Gastrocnemius medialis (tissue), 4 donors: ENCODE measurements around the gene LHFPL4.

Experiments
- CTCF ChIP-seq, 5 experiments: fragments of 450-650 bp in 3 of 5; fragments of 200-600 bp in 2 of 5; sonication (generic) in 2 of 5; IDR thresholded peaks in 4 of 5; conservative IDR thresholded peaks in 1 of 5; 1 replicate in 4 of 5; 2 replicates in 1 of 5; pipeline ENCODE4 v1.5.1; 2016 to 2019; ENCODE audit warnings: antibody characterized with exemption in 5 of 5, mild to moderate bottlenecking in 3 of 5, moderate library complexity in 3 of 5
- POLR2A ChIP-seq, 2 donors: fragments of 450-650 bp; IDR thresholded peaks; one replicate each; pipeline ENCODE4 v1.6.1; 2017; ENCODE audit warnings: antibody characterized with exemption in 2 of 2, mild to moderate bottlenecking in 2 of 2, moderate library complexity in 2 of 2

GRCh38 chr3:9563851-9564250, 10.2 kb upstream of the LHFPL4 start:
- no peak for TF ChIP-seq CTCF (IDR thresholded peaks at IDR 0.05 in 4 of 5, conservative IDR thresholded peaks at IDR 0.05 in 1 of 5)
- TF ChIP-seq POLR2A (IDR thresholded peaks at IDR 0.05) = no peak
